B cell (primary cell): ENCODE data around the gene HDAC7. TPM values are rescaled to one million over a fixed set of nuclear protein-coding genes. Genes with fewer than 3 reads are reported as not detected.

Experiments
- ATAC-seq: fragments of 200-7000 bp; cut with Tn5 transposase; one replicate; pipeline ENCODE4 v1.10.0; 2021; ENCODE audit warnings: low read depth, mild to moderate bottlenecking, moderate number of reproducible peaks, moderate library complexity
- CTCF ChIA-PET: fragments of 350-600 bp; sonication (Branson Sonifier 250); formaldehyde crosslinking; loops from one replicate; lab custom pipeline; 2021; ENCODE audit warnings: antibody characterized with exemption, inconsistent platforms; lab: Charles Lee
- POLR2A ChIA-PET: fragments of 350-600 bp; sonication (Branson Sonifier 250); formaldehyde crosslinking; loops from one replicate; lab custom pipeline; 2021; ENCODE audit warnings: antibody characterized with exemption; lab: Charles Lee
- DNase-seq: peaks from one replicate; pipeline ENCODE4 v3.0.0; 2013
- H2AFZ ChIP-seq: 2 replicates; pipeline ENCODE4 v1.6.1; 2012; ENCODE audit warnings: mild to moderate bottlenecking, low read depth, low read length; ENCODE audit not compliant: insufficient read depth, poor library complexity, severe bottlenecking
- H3K27ac ChIP-seq, 2 donors: 1 replicate in 1 of 2; 2 replicates in 1 of 2; pipeline ENCODE4 v1.5.1; 2012 to 2013; ENCODE audit warnings: low read length in 2 of 2, mild to moderate bottlenecking in 2 of 2, moderate library complexity in 1 of 2
- H3K27me3 ChIP-seq, 4 experiments: fragments of 200-600 bp in 1 of 4; sonication (generic) in 1 of 4; replicated peaks in 1 of 4; 1 replicate in 2 of 4; 2 replicates in 2 of 4; pipeline versions ENCODE4 v1.6.1 to v1.7.0; 2013 to 2016; ENCODE audit warnings: low read length in 3 of 4, mild to moderate bottlenecking in 2 of 4, mixed read lengths in 1 of 4, moderate library complexity in 1 of 4; ENCODE audit not compliant: insufficient read depth in 4 of 4, control insufficient read depth in 3 of 4; ENCODE audit errors: control extremely low read depth in 1 of 4
- H3K36me3 ChIP-seq, 2 experiments: replicated peaks in 1 of 2; 1 replicate in 1 of 2; 2 replicates in 1 of 2; pipeline versions ENCODE4 v1.6.1 to v1.7.1; 2013; ENCODE audit warnings: low read length in 1 of 2; ENCODE audit not compliant: insufficient read depth in 2 of 2, control insufficient read depth in 1 of 2; ENCODE audit errors: control extremely low read depth in 1 of 2, extremely low read depth in 1 of 2
- H3K4me1 ChIP-seq, 2 donors: fragments of 200-600 bp in 1 of 2; sonication (generic) in 1 of 2; 1 replicate in 1 of 2; 2 replicates in 1 of 2; pipeline versions ENCODE4 v1.5.1 to v1.6.1; 2013 to 2017; ENCODE audit warnings: low read length in 2 of 2; ENCODE audit not compliant: control insufficient read depth in 2 of 2, insufficient read depth in 2 of 2
- H3K4me2 ChIP-seq: replicated peaks from 2 replicates; pipeline ENCODE3; 2012; ENCODE audit warnings: mild to moderate bottlenecking, low read depth, low read length; ENCODE audit not compliant: poor library complexity, severe bottlenecking
- H3K4me3 ChIP-seq, 5 experiments: fragments of 200-600 bp in 1 of 5; sonication (generic) in 1 of 5; 1 replicate in 3 of 5; 2 replicates in 2 of 5; pipeline versions ENCODE4 v1.5.1 to v1.7.0; 2011 to 2016; ENCODE audit warnings: low read length in 4 of 5, mild to moderate bottlenecking in 4 of 5, low read depth in 2 of 5, control low read depth in 1 of 5, moderate library complexity in 1 of 5; ENCODE audit not compliant: insufficient read depth in 1 of 5; ENCODE audit errors: control extremely low read depth in 1 of 5, extremely low read depth in 1 of 5
- H3K79me2 ChIP-seq: fragments of 200-600 bp; sonication (generic); one replicate; pipeline ENCODE4 v1.6.0; 2016; ENCODE audit warnings: low read length; ENCODE audit not compliant: control insufficient read depth, insufficient read depth
- H3K9ac ChIP-seq: fragments of 200-600 bp; sonication (generic); 2 replicates; pipeline ENCODE4 v1.6.1; 2017; ENCODE audit warnings: mild to moderate bottlenecking, low read length, moderate library complexity
- H3K9me3 ChIP-seq, 3 donors: one replicate each; pipeline versions ENCODE4 v1.6.1 to v1.7.1; 2013; ENCODE audit warnings: low read length in 2 of 3; ENCODE audit not compliant: control insufficient read depth in 2 of 3, insufficient read depth in 1 of 3; ENCODE audit errors: control extremely low read depth in 1 of 3
- H4K20me1 ChIP-seq: 2 replicates; pipeline ENCODE4 v1.6.0; 2012; ENCODE audit warnings: mild to moderate bottlenecking, low read length; ENCODE audit not compliant: insufficient read depth, control insufficient read depth, poor library complexity, severe bottlenecking
- H3K27ac Mint-ChIP-seq: one replicate; pipeline ENCODE4 v1.8.0; 2021; ENCODE audit warnings: mixed read lengths
- H3K27me3 Mint-ChIP-seq: one replicate; pipeline ENCODE4 v1.8.0; 2021; ENCODE audit warnings: mixed read lengths
- H3K4me1 Mint-ChIP-seq: one replicate; pipeline ENCODE4 v1.8.0; 2021; ENCODE audit warnings: mixed read lengths
- H3K4me3 Mint-ChIP-seq: one replicate; pipeline ENCODE4 v1.8.0; 2021; ENCODE audit warnings: mixed read lengths
- H3K9me3 Mint-ChIP-seq: one replicate; pipeline ENCODE4 v1.8.0; 2022; ENCODE audit warnings: mixed read lengths; ENCODE audit not compliant: insufficient read depth
- CTCF ChIP-seq: fragments of 200-600 bp; IDR thresholded peaks from one replicate; pipeline ENCODE4 v1.8.0; 2022; ENCODE audit warnings: antibody characterized with exemption, mild to moderate bottlenecking
- EZH2 ChIP-seq: IDR thresholded peaks from 2 replicates; pipeline ENCODE4 v1.6.1; 2012; ENCODE audit warnings: borderline replicate concordance, low read depth, mild to moderate bottlenecking, moderate library complexity, low read length; ENCODE audit not compliant: insufficient read depth, poor library complexity, severe bottlenecking
- WGBS: methylation state at CpG from one replicate; pipeline ENCODE4 v1.1.5; 2013; ENCODE audit warnings: missing lambda C conversion rate; ENCODE audit not compliant: insufficient coverage; 5-methylcytosine and 5-hydroxymethylcytosine counted together
- intact Hi-C: fragments of 100-400 bp; cut with micrococcal nuclease; formaldehyde crosslinking; loops from one replicate; pipeline ENCODE4 v1.10.0; 2022
- polyA plus RNA-seq: library from polyadenylated mRNA; depleted of rRNA; stranded (reverse); fragments of >200 nt; gene quantifications from 2 replicates; pipeline ENCODE4 v1.2.3, GENCODE V29; 2012
- total RNA-seq, 2 donors: library from RNA; stranded (reverse); fragments of 120-200 nt in 1 of 2; gene quantifications; 1 replicate in 1 of 2; 2 replicates in 1 of 2; pipeline versions ENCODE4 v1.2.3 to v1.2.4, GENCODE V29; 2013 to 2022

The HDAC7 gene
- total and polyA plus RNA-seq, 2 donors (not counting 1 experiment from before 2014, with no cell fraction given): 87.2 to 178 TPM

- Histone ChIP-seq H3K36me3 (peaks cover 0 to 84% of the 10 kb centered on the region in 2 experiments), H3K9ac (no peak overlapping the region), H2AFZ (no peak overlapping the region), H3K4me1 (peaks cover 0 to 11% of the 10 kb centered on the region in 2 donors), H3K79me2 (peaks cover 34% of the 10 kb centered on the region), H3K27me3 (no peaks in the 10 kb centered on the region), H3K27ac (no peak overlapping the region), H3K4me2 (no peak overlapping the region), H4K20me1 (peaks cover 55% of the 10 kb centered on the region), H3K4me3 (no peak overlapping the region), H3K9me3 (no peaks in the 10 kb centered on the region)
- Mint-ChIP-seq H3K9me3 (no peaks in the 10 kb centered on the region), H3K27ac (no peak overlapping the region), H3K4me1 (peaks cover 10% of the 10 kb centered on the region), H3K27me3 (no peaks in the 10 kb centered on the region), H3K4me3 (no peak overlapping the region)
- intact Hi-C loops: no loop called here
- ATAC-seq: no peak
- no peak for TF ChIP-seq EZH2
- TF ChIP-seq CTCF: no peak
- ChIA-PET POLR2A (interaction anchor here (2.5 kb wide), 1 partner anchor 43 kb away, joined by 6 read pairs; no protein-coding TSS in a partner anchor), CTCF (interaction anchor here (9.3 to 38.8 kb wide), 2 partner anchors 23 to 39 kb away, joined by 76 to 1203 read pairs; partner anchors contain the start of gene HDAC7)
- 96% methylated on average over 18 of the region's 22 CpGs for whole genome bisulfite sequencing
- DNase-seq: no peak
Observed at GRCh38 chr12:47795814-47796411, 23.8 kb downstream of the HDAC7 start.

- 94% methylated on average over 21 of the region's 21 CpGs for WGBS
- peaks cover 0 to 89% of the 10 kb centered on the region in 2 experiments for H3K36me3 ChIP-seq
- peaks cover 7% of the 10 kb centered on the region for H3K4me1 Mint-ChIP-seq
- TF ChIP-seq CTCF (no peak), EZH2 (no peak)
- peaks cover 28% of the 10 kb centered on the region for H3K79me2 ChIP-seq
- H3K9me3 ChIP-seq: no peaks in the 10 kb centered on the region
- ATAC-seq (no peak), DNase-seq (no peak)
- no peak overlapping the region for H2AFZ ChIP-seq
- intact Hi-C loops: no loop called here
- H3K27me3 ChIP-seq: no peaks in the 10 kb centered on the region
- ChIA-PET POLR2A (interaction anchor here (2.5 kb wide), 1 partner anchor 44 kb away, joined by 6 read pairs; no protein-coding TSS in a partner anchor), CTCF (interaction anchor here (1.1 to 38.8 kb wide), 4 partner anchors 18 to 81 kb away, joined by 3 to 1203 read pairs (median 3); no protein-coding TSS in a partner anchor)
- no peak overlapping the region for H3K4me3 ChIP-seq
- H3K4me1 ChIP-seq: peaks cover 0 to 10% of the 10 kb centered on the region in 2 donors
- no peaks in the 10 kb centered on the region for H3K9me3 Mint-ChIP-seq
- H4K20me1 ChIP-seq: peaks cover 48% of the 10 kb centered on the region
- H3K4me3 Mint-ChIP-seq: no peak overlapping the region
- H3K4me2 ChIP-seq: no peak overlapping the region
- H3K27ac ChIP-seq: no peak overlapping the region
- no peak overlapping the region for H3K27ac Mint-ChIP-seq
- H3K9ac ChIP-seq: no peak overlapping the region
- H3K27me3 Mint-ChIP-seq: no peaks in the 10 kb centered on the region
Observed at GRCh38 chr12:47795121-47795813, 24.4 kb downstream of the HDAC7 start.
